Heart left ventricle (tissue), 13 donors: ENCODE data around the gene ERN1.

ENCODE experiments used
- POLR2A ChIP-seq, 2 donors: fragments of 450-650 bp; IDR thresholded peaks; one replicate each; pipeline ENCODE4 v1.6.1; 2017; ENCODE audit warnings: antibody characterized with exemption in 2 of 2, mild to moderate bottlenecking in 2 of 2, moderate library complexity in 2 of 2
- TF ChIP-seq, protein P1 (sequence below), 12 donors: fragments of 200-600 bp; sonication (generic) in 4 of 12; IDR thresholded peaks; one replicate each; pipeline versions ENCODE4 v1.5.0 to v1.8.0; 2018 to 2022; ENCODE audit warnings: antibody characterized with exemption in 12 of 12, mild to moderate bottlenecking in 5 of 12
- donor health status: ischemic (EF 13 %, LVEDD 7.1; RV severe dilation, severe dysfunction).
- donor health status: DM: no; HTN: yes; CAD: no.
- donor health status: DM: no; HTN: no; CAD: no.
- donor health status: ischemic (EF 25% LVEDD 6.9; RV normal size, moderate dysfunction).
- donor health status: ischemic (EF 25% LVEDD 5.7; RV mildly dilated, moderate dysfunction).
- donor health status: ischemic (EF 35%, LVEDD 5.7; RV mildly dilated, moderate dysfunction).
- donor health status: nonischemic (EF 11% LVEDD 7.7; RV severe dilation, severe dysfunction).
- donor health status: DM: yes; HTN: yes; CAD: no.
- donor health status: PGD.
- donor health status: ischemic (EF 29% LVEDD 5.4; RV normal size, mild dysfunction).
- donor health status: nonischemic (EF 23%, LVEDD 6.1; RV moderate dilation, normal function).

DNA sequence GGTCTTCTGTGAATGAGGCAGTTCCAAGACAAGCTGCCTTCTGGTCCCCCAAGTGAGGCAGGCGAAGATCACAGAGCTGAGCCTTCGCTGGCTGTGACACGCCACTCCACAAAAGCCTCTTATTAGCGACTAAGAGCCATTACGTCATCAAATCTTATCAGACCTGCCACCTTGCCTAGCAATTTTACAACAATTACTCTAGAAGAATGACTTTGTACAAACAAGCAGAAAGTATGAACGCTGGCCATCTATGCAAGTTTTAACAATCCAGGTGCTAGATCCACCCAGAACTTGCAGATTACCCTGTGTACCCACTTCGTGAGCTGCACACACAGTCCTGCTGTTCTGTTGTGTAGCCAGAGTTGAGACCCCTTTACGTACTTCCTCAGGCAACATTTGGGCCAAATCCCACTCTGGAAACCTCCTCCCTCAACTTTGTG is 105.7 kb downstream of the ERN1 start:
- TF ChIP-seq, protein P1, sequence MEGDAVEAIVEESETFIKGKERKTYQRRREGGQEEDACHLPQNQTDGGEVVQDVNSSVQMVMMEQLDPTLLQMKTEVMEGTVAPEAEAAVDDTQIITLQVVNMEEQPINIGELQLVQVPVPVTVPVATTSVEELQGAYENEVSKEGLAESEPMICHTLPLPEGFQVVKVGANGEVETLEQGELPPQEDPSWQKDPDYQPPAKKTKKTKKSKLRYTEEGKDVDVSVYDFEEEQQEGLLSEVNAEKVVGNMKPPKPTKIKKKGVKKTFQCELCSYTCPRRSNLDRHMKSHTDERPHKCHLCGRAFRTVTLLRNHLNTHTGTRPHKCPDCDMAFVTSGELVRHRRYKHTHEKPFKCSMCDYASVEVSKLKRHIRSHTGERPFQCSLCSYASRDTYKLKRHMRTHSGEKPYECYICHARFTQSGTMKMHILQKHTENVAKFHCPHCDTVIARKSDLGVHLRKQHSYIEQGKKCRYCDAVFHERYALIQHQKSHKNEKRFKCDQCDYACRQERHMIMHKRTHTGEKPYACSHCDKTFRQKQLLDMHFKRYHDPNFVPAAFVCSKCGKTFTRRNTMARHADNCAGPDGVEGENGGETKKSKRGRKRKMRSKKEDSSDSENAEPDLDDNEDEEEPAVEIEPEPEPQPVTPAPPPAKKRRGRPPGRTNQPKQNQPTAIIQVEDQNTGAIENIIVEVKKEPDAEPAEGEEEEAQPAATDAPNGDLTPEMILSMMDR (IDR thresholded peaks at IDR 0.05) = no peak
- no peak for TF ChIP-seq POLR2A (IDR thresholded peaks at IDR 0.05)
